Cardiac fibroblast (primary cell): ENCODE measurements around the gene FAAP100.

Experiments used
- DNase-seq, 2 donors: peaks; one replicate each; pipeline versions ENCODE4 v3.0.0 to v3.0.0-alpha.2; 2010; ENCODE audit warnings: low read depth in 2 of 2
- H3K4me3 ChIP-seq, 2 donors: replicated peaks in 1 of 2; 1 replicate in 1 of 2; 2 replicates in 1 of 2; pipeline ENCODE4 v1.5.1; 2011; ENCODE audit warnings: low read depth in 2 of 2, low read length in 2 of 2, mild to moderate bottlenecking in 2 of 2, moderate library complexity in 1 of 2
- CTCF ChIP-seq: IDR thresholded peaks from one replicate; pipeline ENCODE4 v1.5.1; 2011; ENCODE audit warnings: low read depth, mild to moderate bottlenecking, low read length, inconsistent platforms

The FAAP100 gene

GRCh38 chr17:81491181-81491581 lies 61.0 kb downstream of the FAAP100 start:
- no peak for TF ChIP-seq CTCF
- H3K4me3 ChIP-seq = no peak overlapping the region
- no peak for DNase-seq

GRCh38 chr17:81489998-81490992 lies 61.9 kb downstream of the FAAP100 start:
- TF ChIP-seq CTCF = no peak
- H3K4me3 ChIP-seq = no peak overlapping the region
- no peak for DNase-seq
